Measurements from ENCODE around the gene SIL1.

DNA sequence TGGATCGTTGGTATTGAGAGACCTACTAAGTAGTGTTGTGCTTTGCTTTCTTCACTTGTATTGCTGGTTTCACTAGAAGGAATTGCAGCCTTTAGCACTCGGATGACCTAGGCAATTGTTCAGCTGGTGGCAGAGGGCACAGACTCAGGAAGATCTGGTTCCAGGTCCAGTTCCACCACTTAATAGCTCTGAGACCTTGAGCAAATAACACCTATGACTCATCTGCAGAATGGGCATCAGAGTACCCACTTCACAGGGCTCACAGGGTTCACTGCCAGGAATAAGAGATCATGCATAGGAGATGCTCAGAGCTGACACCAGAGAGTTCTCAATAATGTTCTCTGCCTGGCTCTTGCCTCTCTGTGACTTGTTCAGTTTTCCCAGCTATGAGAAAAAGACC is 133.6 kb downstream of the SIL1 start:
- TF ChIP-seq SUZ12 (IDR thresholded peaks at IDR 0.05) = no peak
- TF ChIP-seq BHLHE40 (IDR thresholded peaks at IDR 0.05; ENCODE audit: borderline replicate concordance) = no peak
- no peak for TF ChIP-seq ELF4 (IDR thresholded peaks at IDR 0.05)
- no peak for TF ChIP-seq SP1 (IDR thresholded peaks at IDR 0.05)
- no peak for TF ChIP-seq NFRKB (IDR thresholded peaks at IDR 0.05)
- TF ChIP-seq HDGF (IDR thresholded peaks at IDR 0.05; ENCODE audit: borderline replicate concordance) = no peak
- no peak for TF ChIP-seq ARNT (IDR thresholded peaks at IDR 0.05)
- TF ChIP-seq L3MBTL2 (conservative IDR thresholded peaks at IDR 0.05) = no peak

Measured in HEK293T (cell line).